ENCODE measurements around the gene PCP4L1. TPM values are rescaled to one million over a fixed set of nuclear protein-coding genes. Genes with fewer than 3 reads are reported as not detected.
"Not testable (repeated sequence)": the region's sequence is repeated elsewhere in the genome, so short reads cannot be mapped to it uniquely, and the experiment has no call there.

The PCP4L1 gene
- total RNA-seq, 1 donor from 2014 or later: 8.2 TPM

- ATAC-seq (peak; percentile 31), DNase-seq (no peak)
- Histone ChIP-seq H3K4me3 (no peak overlapping the region), H3K27ac (no peak overlapping the region), H3K27me3 (no peaks in the 10 kb centered on the region), H3K9me3 (no peaks in the 10 kb centered on the region), H3K4me1 (no peaks in the 10 kb centered on the region), H3K36me3 (no peaks in the 10 kb centered on the region)
- no peak for TF ChIP-seq CTCF (IDR thresholded peaks at IDR 0.05)
- intact Hi-C loops (cut with DNase I): no loop called here
Observed at GRCh38 chr1:161244888-161245287, 13.7 kb upstream of the PCP4L1 start.

- H3K9me3 ChIP-seq, ATAC-seq: not testable (repeated sequence)
Observed at GRCh38 chr1:161250100-161250499, 8.4 kb upstream of the PCP4L1 start.

GRCh38 chr1:161250829-161251228 is 7.7 kb upstream of the PCP4L1 start:
- Histone ChIP-seq H3K27ac (no peak overlapping the region), H3K4me1 (no peaks in the 10 kb centered on the region), H3K4me3 (no peak overlapping the region), H3K9me3 (no peaks in the 10 kb centered on the region), H3K27me3 (no peaks in the 10 kb centered on the region), H3K36me3 (no peaks in the 10 kb centered on the region)
- DNase-seq (no peak), ATAC-seq (no peak)
- intact Hi-C loops (cut with DNase I): no loop called here
- no peak for TF ChIP-seq CTCF (IDR thresholded peaks at IDR 0.05)

More at GRCh38 chr1:161250100-161250499, 8.4 kb upstream of the PCP4L1 start:
- H3K36me3 ChIP-seq; DNase-seq; intact Hi-C loops (cut with DNase I); H3K27me3 ChIP-seq; H3K4me1 ChIP-seq; H3K27ac ChIP-seq; H3K4me3 ChIP-seq: not testable (repeated sequence)

GRCh38 chr1:161251579-161251978 is 7.0 kb upstream of the PCP4L1 start:
- ATAC-seq (no peak), DNase-seq (peak; percentile 25)
- no peak for TF ChIP-seq CTCF (IDR thresholded peaks at IDR 0.05)
- Histone ChIP-seq H3K4me3 (no peak overlapping the region), H3K27ac (no peak overlapping the region), H3K4me1 (no peaks in the 10 kb centered on the region), H3K36me3 (no peaks in the 10 kb centered on the region), H3K9me3 (no peaks in the 10 kb centered on the region), H3K27me3 (no peaks in the 10 kb centered on the region)
- intact Hi-C loops (cut with DNase I): no loop called here

- H3K4me1 ChIP-seq; intact Hi-C loops (cut with DNase I); H3K9me3 ChIP-seq; DNase-seq; H3K4me3 ChIP-seq; H3K36me3 ChIP-seq; ATAC-seq: not testable (repeated sequence)
- peak overlapping the region; percentile 42 for H3K27ac ChIP-seq
- peaks cover 27% of the 10 kb centered on the region for H3K27me3 ChIP-seq
Observed at GRCh38 chr1:161255302-161255701, 3.2 kb upstream of the PCP4L1 start.

- H3K27ac ChIP-seq: peak overlapping the region; percentile 42
- H3K4me1 ChIP-seq; H3K36me3 ChIP-seq; DNase-seq; H3K4me3 ChIP-seq; intact Hi-C loops (cut with DNase I); ATAC-seq; H3K9me3 ChIP-seq: not testable (repeated sequence)
- peaks cover 29% of the 10 kb centered on the region for H3K27me3 ChIP-seq
Observed at GRCh38 chr1:161255955-161256520, 2.5 kb upstream of the PCP4L1 start.

- ATAC-seq: not testable (repeated sequence)
Observed at GRCh38 chr1:161257109-161257508, 1.4 kb upstream of the PCP4L1 start.

GRCh38 chr1:161259345-161259702 is 779 bp downstream of the PCP4L1 start:
- Histone ChIP-seq H3K4me1 (no peaks in the 10 kb centered on the region), H3K36me3 (no peaks in the 10 kb centered on the region), H3K27me3 (peaks cover 29% of the 10 kb centered on the region), H3K9me3 (no peaks in the 10 kb centered on the region), H3K4me3 (peak overlapping the region; percentile 43), H3K27ac (no peak overlapping the region)
- no peak for ATAC-seq
- DNase-seq: no peak
- TF ChIP-seq CTCF (IDR thresholded peaks at IDR 0.05): no peak
- intact Hi-C loops (cut with DNase I): no loop called here

More at GRCh38 chr1:161257109-161257508, 1.4 kb upstream of the PCP4L1 start:
- H3K4me1 ChIP-seq; H3K36me3 ChIP-seq; H3K4me3 ChIP-seq; H3K27ac ChIP-seq; intact Hi-C loops (cut with DNase I); H3K9me3 ChIP-seq; DNase-seq: not testable (repeated sequence)
- H3K27me3 ChIP-seq: peaks cover 29% of the 10 kb centered on the region
